OCI-LY1 (cell line): ENCODE data around the gene COL6A2.

Source experiments
- H2AFZ ChIP-seq: fragments of 200-600 bp; sonication (generic), shearing (Covaris generic); 2 replicates; pipeline ENCODE4 v1.6.0; 2014; ENCODE audit warnings: antibody characterized with exemption, mild to moderate bottlenecking, low read length
- H3F3A ChIP-seq: fragments of 200-600 bp; sonication (generic), shearing (Covaris generic); 2 replicates; pipeline ENCODE4 v1.6.0; 2014; ENCODE audit warnings: mild to moderate bottlenecking, antibody characterized with exemption, low read length, moderate library complexity; ENCODE audit not compliant: insufficient read depth
- H3K27ac ChIP-seq: fragments of 200-600 bp; sonication (generic); 2 replicates; pipeline ENCODE4 v1.5.1; 2014; ENCODE audit warnings: low read length, mixed run types, mild to moderate bottlenecking, low read depth; ENCODE audit not compliant: poor library complexity, severe bottlenecking
- H3K27me3 ChIP-seq: fragments of 200-600 bp; sonication (generic); 2 replicates; pipeline ENCODE4 v1.6.0; 2014; ENCODE audit warnings: antibody characterized with exemption, mild to moderate bottlenecking, low read length, moderate library complexity; ENCODE audit not compliant: insufficient read depth
- H3K36me3 ChIP-seq: fragments of 200-600 bp; sonication (generic); 2 replicates; pipeline ENCODE4 v1.6.1; 2014; ENCODE audit warnings: mild to moderate bottlenecking, antibody characterized with exemption, low read length, moderate library complexity, mixed read lengths; ENCODE audit not compliant: insufficient read depth
- H3K4me1 ChIP-seq: fragments of 200-600 bp; sonication (generic); 2 replicates; pipeline ENCODE4 v1.5.1; 2014; ENCODE audit warnings: mild to moderate bottlenecking, low read length, moderate library complexity; ENCODE audit not compliant: insufficient read depth, severe bottlenecking
- H3K4me2 ChIP-seq: fragments of 200-600 bp; sonication (generic), shearing (Covaris generic); 2 replicates; pipeline ENCODE4 v1.6.1; 2014; ENCODE audit warnings: low read length
- H3K4me3 ChIP-seq: fragments of 200-600 bp; sonication (generic); 2 replicates; pipeline ENCODE4 v1.5.1; 2014; ENCODE audit warnings: low read length, low read depth, mild to moderate bottlenecking, mixed read lengths; ENCODE audit not compliant: poor library complexity, severe bottlenecking
- H3K79me2 ChIP-seq: fragments of 200-600 bp; shearing (Covaris generic); 2 replicates; pipeline ENCODE4 v1.6.1; 2016; ENCODE audit warnings: mixed run types, low read length, mixed read lengths; ENCODE audit not compliant: insufficient read depth
- H3K9ac ChIP-seq: fragments of 200-600 bp; sonication (generic), shearing (Covaris generic); 2 replicates; pipeline ENCODE4 v1.6.1; 2014; ENCODE audit warnings: mild to moderate bottlenecking, low read length, mixed read lengths
- H3K9me2 ChIP-seq: fragments of 200-600 bp; sonication (generic), shearing (Covaris generic); 2 replicates; pipeline ENCODE4 v1.6.1; 2014; ENCODE audit warnings: low read depth, mild to moderate bottlenecking, low read length, mixed read lengths
- H3K9me3 ChIP-seq: fragments of 200-600 bp; shearing (Covaris generic); 2 replicates; pipeline ENCODE4 v1.6.1; 2014; ENCODE audit warnings: low read length, mixed read lengths
- H4K20me1 ChIP-seq: fragments of 200-600 bp; sonication (generic), shearing (Covaris generic); 2 replicates; pipeline ENCODE4 v1.6.0; 2016; ENCODE audit warnings: mild to moderate bottlenecking, low read length; ENCODE audit not compliant: insufficient read depth
- CTCF ChIP-seq: fragments of 200-600 bp; sonication (generic), shearing (Covaris generic); IDR thresholded peaks from 2 replicates; pipeline ENCODE4 v1.5.1; 2017; ENCODE audit warnings: mild to moderate bottlenecking, antibody characterized with exemption, low read length, moderate library complexity, mixed read lengths
- EZH2 ChIP-seq: fragments of 200-600 bp; sonication (generic), shearing (Covaris generic); IDR thresholded peaks from 2 replicates; pipeline ENCODE4 v1.8.0; 2017; ENCODE audit warnings: borderline replicate concordance, mixed run types, mild to moderate bottlenecking, antibody characterized with exemption, low read length, moderate library complexity, mixed read lengths

The COL6A2 gene

DNA sequence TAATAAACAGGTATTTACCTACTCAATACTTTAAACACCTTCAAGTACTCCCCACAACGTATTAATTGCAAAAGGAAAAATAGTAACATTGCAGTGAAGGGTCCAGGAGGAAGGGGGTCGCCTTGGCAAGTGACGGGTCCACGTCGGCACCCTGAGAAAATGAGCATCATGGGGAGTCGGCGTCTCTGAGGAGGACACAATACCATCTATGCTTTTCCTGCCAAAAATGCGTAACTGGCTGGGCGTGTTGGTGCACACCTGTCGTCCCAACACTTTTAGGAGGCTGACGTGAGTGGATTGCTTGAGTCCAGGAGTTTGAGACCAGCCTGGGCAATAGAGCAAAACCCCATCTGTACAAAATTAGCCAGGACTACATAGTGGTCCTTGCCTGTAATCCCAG, 50.2 kb downstream of the COL6A2 start:
- TF ChIP-seq CTCF (no peak), EZH2 (no peak)
- H3F3A ChIP-seq: no peaks in the 10 kb centered on the region
- H3K4me2 ChIP-seq: no peak overlapping the region
- no peaks in the 10 kb centered on the region for H3K9me2 ChIP-seq
- H3K4me3 ChIP-seq: no peak overlapping the region
- H3K36me3 ChIP-seq: no peaks in the 10 kb centered on the region
- no peaks in the 10 kb centered on the region for H3K9me3 ChIP-seq
- H3K27ac ChIP-seq: no peak overlapping the region
- no peak overlapping the region for H2AFZ ChIP-seq
- peaks cover 6% of the 10 kb centered on the region for H3K4me1 ChIP-seq
- no peaks in the 10 kb centered on the region for H4K20me1 ChIP-seq
- H3K27me3 ChIP-seq: no peaks in the 10 kb centered on the region
- H3K79me2 ChIP-seq: no peaks in the 10 kb centered on the region
- H3K9ac ChIP-seq: no peak overlapping the region

- no peak overlapping the region for H3K4me3 ChIP-seq
- H4K20me1 ChIP-seq: no peaks in the 10 kb centered on the region
- no peak overlapping the region for H3K4me2 ChIP-seq
- no peaks in the 10 kb centered on the region for H3K36me3 ChIP-seq
- TF ChIP-seq CTCF: no peak
- TF ChIP-seq EZH2: no peak
- no peak overlapping the region for H3K27ac ChIP-seq
- no peak overlapping the region for H2AFZ ChIP-seq
- no peaks in the 10 kb centered on the region for H3K9me2 ChIP-seq
- no peaks in the 10 kb centered on the region for H3K27me3 ChIP-seq
- H3K79me2 ChIP-seq: no peaks in the 10 kb centered on the region
- H3K9me3 ChIP-seq: no peaks in the 10 kb centered on the region
- no peaks in the 10 kb centered on the region for H3F3A ChIP-seq
- H3K4me1 ChIP-seq: no peaks in the 10 kb centered on the region
- H3K9ac ChIP-seq: no peak overlapping the region
Observed at GRCh38 chr21:46149205-46149901, 51.4 kb downstream of the COL6A2 start.

GRCh38 chr21:46150073-46150472, 52.2 kb downstream of the COL6A2 start:
- TF ChIP-seq CTCF (no peak), EZH2 (no peak)
- H3K4me2 ChIP-seq: no peak overlapping the region
- H3K79me2 ChIP-seq: no peaks in the 10 kb centered on the region
- no peak overlapping the region for H3K9ac ChIP-seq
- H3K27ac ChIP-seq: no peak overlapping the region
- H3K27me3 ChIP-seq: no peaks in the 10 kb centered on the region
- H3K9me2 ChIP-seq: no peaks in the 10 kb centered on the region
- H3K4me1 ChIP-seq: no peaks in the 10 kb centered on the region
- H3K36me3 ChIP-seq: no peaks in the 10 kb centered on the region
- no peak overlapping the region for H2AFZ ChIP-seq
- H3K4me3 ChIP-seq: no peak overlapping the region
- no peaks in the 10 kb centered on the region for H3F3A ChIP-seq
- H4K20me1 ChIP-seq: no peaks in the 10 kb centered on the region
- no peaks in the 10 kb centered on the region for H3K9me3 ChIP-seq
